Stimulated activated CD8-positive, alpha-beta memory T cell treated with anti-CD3 and anti-CD28 coated beads, Interleukin-15, amount 100 ng/mL, for 24 hours (primary cell): ENCODE measurements around the gene CRB3.

ENCODE experiments used
- DNase-seq: peaks from one replicate; pipeline ENCODE4 v3.0.0-alpha.2; 2020; ENCODE audit warnings: low read depth

The CRB3 gene

GRCh38 chr19:6466526-6467248 lies 2.6 kb downstream of the CRB3 start:
- DNase-seq = no peak

- DNase-seq = no peak
Measured at GRCh38 chr19:6467384-6467783, 3.3 kb downstream of the CRB3 start.

- DNase-seq = no peak
Measured at GRCh38 chr19:6470173-6470572, 6.1 kb downstream of the CRB3 start.

- DNase-seq = no peak
Measured at GRCh38 chr19:6471076-6471475, 7.0 kb downstream of the CRB3 start.

- no peak for DNase-seq
Measured at GRCh38 chr19:6472713-6473112, 8.6 kb downstream of the CRB3 start.

GRCh38 chr19:6473647-6474046 lies 9.6 kb downstream of the CRB3 start:
- no peak for DNase-seq

GRCh38 chr19:6475321-6476108 lies 11.4 kb downstream of the CRB3 start:
- no peak for DNase-seq

- peak; percentile 44 for DNase-seq
Measured at GRCh38 chr19:6476155-6476895, 12.3 kb downstream of the CRB3 start.

- no peak for DNase-seq
Measured at GRCh38 chr19:6476896-6477431, 12.9 kb downstream of the CRB3 start.

- DNase-seq = no peak
Measured at GRCh38 chr19:6478815-6479214, 14.7 kb downstream of the CRB3 start.

- no peak for DNase-seq
Measured at GRCh38 chr19:6479836-6480398, 15.8 kb downstream of the CRB3 start.

- no peak for DNase-seq
Measured at GRCh38 chr19:6480848-6481415, 16.9 kb downstream of the CRB3 start.

- DNase-seq = no peak
Measured at GRCh38 chr19:6481541-6482342, 17.7 kb downstream of the CRB3 start, which contains the start of gene DENND1C. DENND1C (minus strand) TSS chr19:6481787; CDS start chr19:6481695, 92 bp downstream.

GRCh38 chr19:6482343-6482686 lies 18.2 kb downstream of the CRB3 start:
- no peak for DNase-seq

- no peak for DNase-seq
Measured at GRCh38 chr19:6483235-6483634, 19.2 kb downstream of the CRB3 start.

- no peak for DNase-seq
Measured at GRCh38 chr19:6484230-6484629, 20.2 kb downstream of the CRB3 start.

- DNase-seq = no peak
Measured at GRCh38 chr19:6484831-6485230, 20.8 kb downstream of the CRB3 start.

GRCh38 chr19:6489278-6490061 lies 25.4 kb downstream of the CRB3 start:
- no peak for DNase-seq

GRCh38 chr19:6490134-6490533 lies 26.1 kb downstream of the CRB3 start:
- DNase-seq = no peak
